Suprapubic skin (tissue), 3 donors: ENCODE measurements around the gene PTPRA.

Experiments
- EP300 ChIP-seq: sonication (generic); formaldehyde crosslinking; IDR thresholded peaks from one replicate; pipeline ENCODE4 v1.6.1; 2017; ENCODE audit warnings: antibody characterized with exemption
- TF ChIP-seq, protein P1 (sequence below), 2 donors: fragments of 200-600 bp in 1 of 2; fragments of 450-650 bp in 1 of 2; sonication (generic) in 1 of 2; IDR thresholded peaks; one replicate each; pipeline ENCODE4 v1.5.1; 2016 to 2019; ENCODE audit warnings: antibody characterized with exemption in 2 of 2, mild to moderate bottlenecking in 1 of 2, moderate library complexity in 1 of 2

DNA sequence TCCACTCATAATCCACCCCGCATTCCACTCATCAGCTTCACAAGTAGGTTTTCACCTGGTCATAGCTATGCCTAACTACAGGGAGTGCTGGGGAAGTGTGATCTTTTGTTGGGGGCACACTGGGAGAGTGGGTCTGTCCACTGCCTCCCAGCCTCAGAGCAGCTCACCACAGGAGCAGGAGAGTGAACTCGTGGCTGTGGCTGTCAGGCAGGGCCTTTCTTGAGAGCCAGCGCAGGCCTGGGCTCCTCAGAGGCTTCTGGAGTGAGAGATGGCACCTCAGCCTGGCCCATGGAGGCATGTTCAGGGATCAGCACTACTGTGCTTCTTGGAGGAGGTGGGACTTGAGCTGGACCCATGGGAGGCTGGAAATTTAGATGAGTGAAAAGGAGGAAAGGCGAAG, 166.1 kb downstream of the PTPRA start:
- TF ChIP-seq, protein P1, sequence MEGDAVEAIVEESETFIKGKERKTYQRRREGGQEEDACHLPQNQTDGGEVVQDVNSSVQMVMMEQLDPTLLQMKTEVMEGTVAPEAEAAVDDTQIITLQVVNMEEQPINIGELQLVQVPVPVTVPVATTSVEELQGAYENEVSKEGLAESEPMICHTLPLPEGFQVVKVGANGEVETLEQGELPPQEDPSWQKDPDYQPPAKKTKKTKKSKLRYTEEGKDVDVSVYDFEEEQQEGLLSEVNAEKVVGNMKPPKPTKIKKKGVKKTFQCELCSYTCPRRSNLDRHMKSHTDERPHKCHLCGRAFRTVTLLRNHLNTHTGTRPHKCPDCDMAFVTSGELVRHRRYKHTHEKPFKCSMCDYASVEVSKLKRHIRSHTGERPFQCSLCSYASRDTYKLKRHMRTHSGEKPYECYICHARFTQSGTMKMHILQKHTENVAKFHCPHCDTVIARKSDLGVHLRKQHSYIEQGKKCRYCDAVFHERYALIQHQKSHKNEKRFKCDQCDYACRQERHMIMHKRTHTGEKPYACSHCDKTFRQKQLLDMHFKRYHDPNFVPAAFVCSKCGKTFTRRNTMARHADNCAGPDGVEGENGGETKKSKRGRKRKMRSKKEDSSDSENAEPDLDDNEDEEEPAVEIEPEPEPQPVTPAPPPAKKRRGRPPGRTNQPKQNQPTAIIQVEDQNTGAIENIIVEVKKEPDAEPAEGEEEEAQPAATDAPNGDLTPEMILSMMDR (IDR thresholded peaks at IDR 0.05): no peak
- no peak for TF ChIP-seq EP300
